ENCODE results near the gene NKD1.

DNA sequence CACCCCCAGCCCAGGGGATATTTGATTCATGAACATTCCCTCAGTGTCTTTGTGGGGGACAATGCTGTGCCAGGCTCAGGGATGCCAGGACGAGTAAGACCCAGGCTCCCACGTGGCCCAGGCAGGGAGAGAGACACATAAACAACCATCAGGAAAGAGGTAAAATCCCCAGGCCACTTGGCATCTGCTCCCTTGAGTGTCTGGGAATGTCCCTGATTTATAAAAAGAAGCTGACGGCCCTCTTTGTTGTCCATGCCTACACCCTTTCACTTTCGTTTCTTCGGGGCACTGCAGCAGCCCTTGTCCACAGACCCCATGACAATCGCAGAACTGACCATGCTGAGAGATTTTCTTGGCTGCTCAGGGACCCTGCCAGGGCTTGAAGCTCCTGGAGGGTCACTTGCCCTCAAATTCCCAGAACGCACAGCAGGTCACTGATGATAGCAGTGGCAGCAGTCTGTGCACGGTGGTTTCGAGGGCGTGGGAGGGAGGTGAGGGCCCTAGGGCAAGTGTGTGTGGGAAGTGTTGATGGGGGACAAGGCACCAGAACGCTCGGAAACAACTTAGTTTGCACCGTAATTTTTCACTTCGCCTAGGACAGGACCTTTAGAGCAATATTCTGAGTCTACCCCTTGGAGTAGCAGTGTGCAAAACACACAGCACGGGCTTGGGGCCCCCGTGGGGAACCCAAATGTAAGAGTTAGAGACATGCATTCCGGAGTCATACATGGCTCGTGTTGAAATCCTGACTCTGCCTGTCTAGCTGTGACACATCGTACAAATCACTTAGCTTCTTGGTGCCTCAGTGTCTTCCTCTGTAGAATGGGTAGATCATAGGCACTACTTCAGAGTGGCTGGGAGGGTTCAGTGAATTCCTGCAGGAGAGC, 149.9 kb downstream of the NKD1 start:
- TF ChIP-seq, protein P1, sequence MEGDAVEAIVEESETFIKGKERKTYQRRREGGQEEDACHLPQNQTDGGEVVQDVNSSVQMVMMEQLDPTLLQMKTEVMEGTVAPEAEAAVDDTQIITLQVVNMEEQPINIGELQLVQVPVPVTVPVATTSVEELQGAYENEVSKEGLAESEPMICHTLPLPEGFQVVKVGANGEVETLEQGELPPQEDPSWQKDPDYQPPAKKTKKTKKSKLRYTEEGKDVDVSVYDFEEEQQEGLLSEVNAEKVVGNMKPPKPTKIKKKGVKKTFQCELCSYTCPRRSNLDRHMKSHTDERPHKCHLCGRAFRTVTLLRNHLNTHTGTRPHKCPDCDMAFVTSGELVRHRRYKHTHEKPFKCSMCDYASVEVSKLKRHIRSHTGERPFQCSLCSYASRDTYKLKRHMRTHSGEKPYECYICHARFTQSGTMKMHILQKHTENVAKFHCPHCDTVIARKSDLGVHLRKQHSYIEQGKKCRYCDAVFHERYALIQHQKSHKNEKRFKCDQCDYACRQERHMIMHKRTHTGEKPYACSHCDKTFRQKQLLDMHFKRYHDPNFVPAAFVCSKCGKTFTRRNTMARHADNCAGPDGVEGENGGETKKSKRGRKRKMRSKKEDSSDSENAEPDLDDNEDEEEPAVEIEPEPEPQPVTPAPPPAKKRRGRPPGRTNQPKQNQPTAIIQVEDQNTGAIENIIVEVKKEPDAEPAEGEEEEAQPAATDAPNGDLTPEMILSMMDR (IDR thresholded peaks at IDR 0.05; ENCODE audit: low read depth, low read length), result no peak
- no peak for TF ChIP-seq EZH2phosphoT487 (IDR thresholded peaks at IDR 0.05; ENCODE audit: low read depth)
